GM18861 (cell line): ENCODE data around the gene CTBP1.

Experiments
- ATAC-seq: cut with Tn5 transposase; IDR thresholded peaks from one replicate; pipeline ENCODE4 v1.9.1; 2021; ENCODE audit not compliant: unreplicated experiment

Gene CTBP1

DNA sequence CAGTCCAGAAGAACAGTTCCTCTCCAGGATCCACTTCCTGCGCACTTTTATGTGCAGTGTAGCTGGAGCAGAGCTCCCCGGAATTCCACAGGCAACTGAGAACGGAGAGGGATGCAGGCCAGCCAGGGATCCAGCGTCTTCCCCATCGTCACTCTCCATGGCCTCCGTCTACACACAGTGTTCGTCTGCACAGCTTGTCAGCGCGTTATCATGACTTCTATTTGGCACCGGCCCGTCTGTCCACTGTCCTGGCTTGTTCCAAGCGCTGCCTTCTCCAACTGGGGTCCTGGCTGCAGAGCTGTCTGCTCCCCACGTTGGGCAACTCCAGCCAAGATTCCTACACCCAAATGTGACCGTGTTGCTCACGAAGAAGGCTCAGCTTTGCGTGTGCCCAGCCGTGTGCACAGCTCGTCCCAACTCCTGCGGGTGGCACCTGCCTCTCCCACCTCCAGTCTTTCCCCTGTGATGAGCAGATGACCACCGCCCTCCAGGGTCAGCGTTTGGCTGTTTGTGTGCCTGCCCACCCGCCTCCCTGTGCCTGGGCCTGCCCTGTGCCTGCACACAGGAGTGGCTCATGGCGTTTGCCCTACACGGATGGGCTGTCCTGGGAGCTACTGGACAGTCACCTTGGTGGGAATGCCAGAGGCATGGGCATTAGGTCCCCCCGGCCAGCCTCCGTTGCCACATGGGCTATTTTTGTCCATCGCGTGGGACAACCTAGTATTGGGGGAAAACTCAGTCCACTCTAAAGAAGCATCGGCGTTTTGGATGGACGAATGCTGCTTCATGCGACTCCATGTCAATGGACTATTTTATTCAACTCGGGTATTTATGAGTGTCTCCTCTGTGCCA is 2.2 kb upstream of the CTBP1 start:
- ATAC-seq, result no peak

DNA sequence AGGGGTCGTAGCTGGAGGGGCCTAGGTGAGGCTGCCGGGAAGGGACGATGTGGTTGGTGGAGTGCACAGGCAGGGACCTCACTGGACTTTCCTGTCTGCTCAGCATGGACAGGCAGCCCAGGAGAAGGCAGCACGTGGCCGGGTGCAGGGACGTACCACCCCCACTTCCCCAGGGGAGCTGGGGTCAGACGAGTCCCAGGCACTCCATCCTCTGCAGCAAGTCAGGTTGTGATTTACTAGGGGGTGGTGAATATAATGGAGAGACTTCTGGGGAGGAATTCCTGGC is 1.5 kb upstream of the CTBP1 start:
- no peak for ATAC-seq

DNA sequence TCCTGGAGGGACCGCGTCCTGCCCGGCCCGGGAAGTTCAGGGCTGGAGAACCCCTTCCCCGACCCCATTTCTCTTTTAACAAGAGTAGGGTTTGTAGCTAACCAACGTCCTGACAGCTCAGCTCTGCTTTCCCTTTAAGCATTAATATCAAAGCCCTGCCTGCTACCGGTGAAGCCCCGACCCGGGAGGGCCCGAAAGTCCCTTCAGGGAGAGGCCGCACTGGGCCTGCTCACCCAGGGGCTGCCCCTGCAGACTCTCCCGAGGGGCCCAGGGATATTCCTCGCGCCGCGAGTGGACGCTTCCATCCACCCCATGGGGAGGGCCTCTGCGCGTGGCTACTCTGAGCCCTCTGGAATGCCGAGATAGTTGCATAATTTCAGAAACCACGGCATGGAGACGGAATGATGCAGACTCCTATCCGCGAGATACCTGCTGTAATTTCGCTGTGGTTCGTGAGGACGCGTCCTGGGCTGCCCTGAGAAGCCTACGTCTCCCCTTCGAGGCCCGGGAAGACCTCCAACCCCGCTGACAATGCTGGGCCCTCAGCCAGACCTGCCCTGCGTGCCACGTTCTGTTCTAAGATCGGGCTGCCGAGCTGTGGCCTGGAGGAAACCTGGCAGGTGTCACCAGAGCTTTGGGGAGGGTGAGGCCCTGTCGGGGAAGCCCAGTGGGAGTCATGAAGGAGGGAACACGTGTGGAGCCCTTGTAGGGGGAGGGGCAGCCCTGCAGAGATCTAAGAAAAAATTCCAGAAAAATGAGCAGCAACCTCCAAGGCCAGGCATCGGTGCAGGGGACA is 999 bp upstream of the CTBP1 start:
- peak; percentile 1 for ATAC-seq

DNA sequence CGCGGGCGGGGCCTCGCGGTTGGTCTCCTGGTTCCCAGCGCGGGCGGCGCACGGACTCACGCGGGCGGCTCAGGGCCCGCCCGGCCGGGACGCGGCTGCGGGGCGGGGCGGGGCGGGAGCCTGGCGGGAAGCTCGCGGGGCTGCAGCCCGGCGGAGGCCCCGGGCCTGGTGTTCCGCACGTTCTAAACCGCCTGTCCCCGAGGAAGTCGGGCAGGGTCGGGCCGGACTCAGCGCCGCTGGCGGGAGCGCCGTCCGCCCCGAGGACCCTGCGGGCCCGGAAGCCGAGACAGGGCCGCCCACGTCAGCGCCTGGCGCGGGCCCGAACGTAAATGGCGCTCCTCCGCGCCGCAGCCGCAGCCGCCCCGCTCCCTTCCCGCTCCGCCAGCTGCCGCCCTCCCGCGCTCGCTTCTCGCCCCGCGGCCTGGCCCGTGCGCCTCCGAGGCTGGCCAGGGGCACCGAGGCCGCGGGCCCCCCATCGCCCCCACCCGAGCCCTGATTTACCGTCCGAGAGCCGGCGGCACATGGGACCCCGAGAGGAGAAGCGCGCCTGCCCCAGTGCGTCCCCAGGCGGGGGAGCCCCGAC is 309 bp upstream of the CTBP1 start:
- peak; percentile 39 for ATAC-seq

DNA sequence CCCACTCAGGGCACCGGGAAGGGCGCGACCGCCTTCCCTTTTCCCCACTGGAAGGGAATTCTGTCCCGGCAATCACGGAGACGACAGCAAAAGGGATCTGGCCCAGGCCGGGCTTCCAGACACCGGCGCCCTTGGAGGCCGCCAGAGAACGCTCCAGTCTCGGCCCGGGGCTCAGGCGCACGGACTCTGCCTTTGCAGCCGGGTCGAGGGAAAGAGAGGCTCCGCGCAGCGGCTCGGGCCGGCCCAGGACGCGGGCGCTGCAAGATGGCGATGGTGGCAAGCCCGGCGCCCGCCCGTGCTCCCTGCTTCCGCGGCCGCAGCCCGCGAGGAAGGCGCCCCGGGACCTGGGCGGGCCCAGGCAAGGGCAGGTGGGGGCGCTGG is 1.1 kb downstream of the CTBP1 start:
- no peak for ATAC-seq

DNA sequence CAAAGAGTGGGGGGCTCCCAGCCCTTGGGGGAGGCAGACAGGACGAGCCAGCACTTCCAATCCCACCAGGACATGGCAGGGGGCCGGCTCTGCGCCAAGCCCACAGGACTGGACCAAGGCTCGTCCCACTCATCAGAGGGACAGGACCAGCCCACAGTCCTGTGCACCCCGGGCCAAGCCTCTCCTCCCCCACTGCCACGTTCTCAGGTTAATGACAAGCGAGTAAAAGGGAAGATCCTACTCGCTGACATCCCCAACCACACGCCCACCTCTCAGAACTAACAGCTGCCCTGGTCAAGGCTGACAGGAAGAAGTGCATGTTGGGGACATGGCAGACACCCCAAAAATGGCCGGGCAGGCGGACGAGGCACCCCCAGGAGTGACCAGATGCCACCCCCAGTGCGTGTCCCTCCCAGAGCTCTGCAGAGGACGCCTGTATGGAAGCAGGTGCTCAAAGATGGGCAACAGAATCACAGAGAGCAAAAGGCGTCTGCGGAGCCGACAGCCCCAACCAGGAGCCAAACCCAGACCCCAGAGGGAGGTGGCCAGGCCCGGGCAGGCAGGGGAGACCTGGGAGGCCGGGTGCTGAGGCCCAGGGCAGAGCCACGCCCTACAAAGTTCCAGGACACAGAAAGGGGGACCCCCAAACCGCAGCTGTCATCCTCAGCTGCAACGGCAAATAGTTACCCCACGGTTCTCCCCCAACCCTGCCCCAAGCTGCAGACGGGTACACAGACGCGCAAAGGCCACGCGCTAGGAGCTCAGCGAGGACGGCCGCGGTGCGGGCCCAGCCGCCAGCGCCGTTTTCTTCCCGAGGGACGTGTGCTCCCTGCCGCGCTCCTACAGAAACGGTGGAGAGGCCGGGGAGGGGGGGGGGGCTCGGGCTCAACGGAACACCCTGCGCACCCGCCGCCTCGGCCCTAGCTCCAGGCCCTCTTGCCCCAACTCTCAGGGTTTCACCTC is 1.7 kb downstream of the CTBP1 start:
- no peak for ATAC-seq

DNA sequence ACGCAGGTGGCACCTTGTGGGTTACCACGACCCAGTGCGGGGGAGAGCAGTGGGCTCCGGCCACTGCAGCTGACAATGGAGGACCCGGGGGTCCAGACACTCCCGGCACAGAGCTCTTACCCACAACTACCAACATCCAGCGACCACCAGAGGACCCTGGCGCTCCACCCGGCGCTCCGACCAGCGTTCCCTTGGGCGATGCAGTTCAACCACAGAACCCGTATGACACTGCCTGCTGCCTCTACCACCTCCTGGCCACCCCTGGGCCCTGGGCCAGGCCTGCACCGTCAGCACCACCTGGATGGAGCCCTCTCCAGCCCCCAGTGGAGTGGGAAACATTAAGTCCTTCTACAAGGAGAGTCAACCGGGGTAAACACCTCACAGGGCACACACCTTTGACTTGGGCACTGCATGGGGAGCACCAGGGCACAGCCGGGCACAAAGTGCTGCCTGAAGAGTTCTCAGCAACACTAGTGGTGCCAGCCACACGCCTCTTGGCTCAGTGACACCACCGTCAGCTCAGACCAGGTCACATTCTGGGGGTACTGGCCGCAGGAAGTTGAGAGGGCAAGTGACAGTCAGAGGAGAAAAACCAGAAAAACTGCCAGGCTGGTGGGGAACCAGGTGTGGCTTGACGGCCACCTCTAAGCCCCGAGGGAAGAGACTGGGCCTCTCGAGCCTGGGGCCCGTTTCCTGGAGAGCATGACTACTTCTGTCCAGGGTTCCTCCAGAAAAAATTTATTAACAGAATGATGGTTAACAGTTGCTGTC is 2.6 kb downstream of the CTBP1 start:
- ATAC-seq, result no peak

DNA sequence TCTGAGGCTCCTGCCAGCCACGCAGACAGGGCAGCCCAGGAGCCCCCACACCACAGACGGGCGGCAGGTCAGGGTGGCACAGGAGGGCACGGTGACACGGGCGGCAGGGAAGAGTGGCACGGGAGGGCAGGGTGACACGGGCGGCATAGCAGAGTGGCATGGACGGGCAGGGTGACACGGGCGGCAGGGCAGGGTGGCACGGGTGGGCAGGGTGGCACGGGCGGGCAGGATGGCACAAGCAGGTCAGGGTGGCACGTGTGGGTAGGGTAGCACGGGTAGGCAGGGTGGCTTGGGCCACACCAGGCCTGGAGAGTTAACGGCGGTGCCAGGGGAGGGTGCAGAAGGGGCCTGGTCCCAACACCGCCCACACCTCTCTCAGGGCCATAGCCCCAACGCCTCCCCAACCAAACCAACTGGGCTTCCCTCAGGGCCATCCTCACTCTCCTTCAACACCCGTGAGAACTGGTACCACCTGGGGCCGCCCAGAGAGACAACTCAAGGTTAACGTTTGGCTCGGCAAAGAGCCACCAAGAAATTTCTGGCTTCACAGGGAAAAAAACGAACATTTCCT is 3.4 kb downstream of the CTBP1 start:
- no peak for ATAC-seq

DNA sequence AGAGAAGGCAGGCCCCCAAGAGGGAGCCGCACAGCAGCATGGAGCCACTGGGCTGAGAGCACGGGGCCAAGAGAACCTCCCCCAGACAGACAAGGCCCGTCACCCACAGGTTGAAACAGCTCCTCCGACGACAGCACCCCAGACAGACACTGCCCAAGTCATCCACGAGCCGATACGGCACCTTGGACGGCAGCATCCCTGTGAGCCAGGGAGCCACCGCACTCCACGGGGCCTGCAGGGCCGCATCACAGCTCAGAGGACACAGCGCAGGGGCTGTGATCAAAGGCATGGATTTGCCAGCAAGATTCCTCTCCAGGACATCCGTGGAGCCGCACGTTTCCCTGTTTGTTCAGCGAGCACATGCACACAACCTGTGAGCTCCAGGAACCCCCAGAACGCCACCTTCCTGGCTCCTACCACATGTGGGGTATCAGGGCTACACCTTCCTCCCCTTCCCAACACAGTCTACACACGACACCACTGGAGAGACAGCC is 3.9 kb downstream of the CTBP1 start:
- ATAC-seq, result no peak

DNA sequence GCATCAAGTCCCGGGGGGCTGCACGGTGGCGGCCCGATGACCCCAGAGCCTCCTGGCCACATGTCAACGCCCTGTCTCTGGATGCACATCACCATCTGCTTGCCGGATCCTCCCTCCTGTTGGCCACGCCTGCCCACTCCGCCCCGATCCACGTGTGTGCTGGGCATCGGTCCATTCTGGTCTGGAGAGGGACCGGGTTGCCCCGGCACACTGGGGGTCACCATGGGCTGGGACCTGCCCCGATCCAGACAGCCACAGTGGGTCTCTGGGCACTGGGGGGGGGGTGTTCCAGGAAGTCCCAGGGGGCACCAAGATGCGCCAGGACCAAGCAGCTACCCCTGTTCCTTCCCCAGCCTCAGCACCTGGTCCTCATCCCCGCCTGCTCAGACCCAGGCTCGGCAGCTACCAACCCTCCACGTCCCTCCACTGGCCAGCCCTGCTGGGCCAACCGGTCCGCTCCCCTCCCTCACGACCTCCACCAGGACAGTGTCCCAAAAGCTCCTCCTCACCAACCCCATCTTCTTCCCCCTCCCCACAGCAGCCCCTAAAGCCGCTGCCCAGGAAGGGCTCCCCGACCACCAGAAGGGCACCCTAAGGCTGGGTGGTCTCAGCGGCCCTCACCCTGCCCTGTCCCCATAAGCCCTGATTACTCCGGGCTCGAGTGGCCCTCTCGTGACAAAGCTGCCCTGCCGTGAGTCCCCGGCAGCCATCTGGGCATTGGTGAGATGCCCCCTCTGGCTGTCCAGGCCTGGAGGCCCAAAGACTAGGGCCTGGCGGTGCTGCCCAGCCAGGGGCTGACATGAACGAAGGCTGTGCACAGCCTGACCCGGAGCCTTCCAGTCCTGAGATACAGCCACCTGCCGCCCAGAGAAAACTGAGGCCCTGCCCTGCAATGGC is 4.6 kb downstream of the CTBP1 start:
- ATAC-seq, result no peak

DNA sequence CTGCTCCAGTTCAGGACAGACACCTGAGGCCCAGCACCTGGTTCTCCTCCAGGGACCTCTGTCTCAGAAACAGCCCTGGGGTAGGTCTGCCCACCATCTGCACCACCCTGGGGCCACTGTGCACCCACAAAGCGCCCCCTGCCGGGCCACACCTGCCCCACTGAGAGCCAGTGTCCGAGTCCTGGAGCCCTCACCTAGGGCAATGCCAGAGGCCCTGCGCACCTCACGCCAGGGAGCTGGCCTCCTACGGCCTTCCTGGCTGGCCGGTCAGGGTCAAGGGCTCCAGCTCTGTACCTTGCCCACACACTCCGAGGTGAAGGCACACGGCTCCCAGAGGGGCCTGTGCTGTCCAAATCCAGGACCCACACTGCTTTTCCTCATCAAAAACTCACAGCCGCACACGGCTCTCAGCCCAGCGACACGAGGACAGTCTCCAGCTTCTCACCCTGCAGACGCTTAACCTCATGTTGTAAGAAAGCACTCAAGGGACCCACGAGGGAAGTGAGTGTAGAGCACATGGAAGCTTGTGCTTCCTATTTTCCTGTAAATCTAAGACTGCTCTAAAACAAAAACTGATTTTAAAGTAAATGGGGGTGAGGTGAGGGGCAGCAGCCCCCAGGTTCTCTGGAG is 5.4 kb downstream of the CTBP1 start:
- ATAC-seq, result no peak

DNA sequence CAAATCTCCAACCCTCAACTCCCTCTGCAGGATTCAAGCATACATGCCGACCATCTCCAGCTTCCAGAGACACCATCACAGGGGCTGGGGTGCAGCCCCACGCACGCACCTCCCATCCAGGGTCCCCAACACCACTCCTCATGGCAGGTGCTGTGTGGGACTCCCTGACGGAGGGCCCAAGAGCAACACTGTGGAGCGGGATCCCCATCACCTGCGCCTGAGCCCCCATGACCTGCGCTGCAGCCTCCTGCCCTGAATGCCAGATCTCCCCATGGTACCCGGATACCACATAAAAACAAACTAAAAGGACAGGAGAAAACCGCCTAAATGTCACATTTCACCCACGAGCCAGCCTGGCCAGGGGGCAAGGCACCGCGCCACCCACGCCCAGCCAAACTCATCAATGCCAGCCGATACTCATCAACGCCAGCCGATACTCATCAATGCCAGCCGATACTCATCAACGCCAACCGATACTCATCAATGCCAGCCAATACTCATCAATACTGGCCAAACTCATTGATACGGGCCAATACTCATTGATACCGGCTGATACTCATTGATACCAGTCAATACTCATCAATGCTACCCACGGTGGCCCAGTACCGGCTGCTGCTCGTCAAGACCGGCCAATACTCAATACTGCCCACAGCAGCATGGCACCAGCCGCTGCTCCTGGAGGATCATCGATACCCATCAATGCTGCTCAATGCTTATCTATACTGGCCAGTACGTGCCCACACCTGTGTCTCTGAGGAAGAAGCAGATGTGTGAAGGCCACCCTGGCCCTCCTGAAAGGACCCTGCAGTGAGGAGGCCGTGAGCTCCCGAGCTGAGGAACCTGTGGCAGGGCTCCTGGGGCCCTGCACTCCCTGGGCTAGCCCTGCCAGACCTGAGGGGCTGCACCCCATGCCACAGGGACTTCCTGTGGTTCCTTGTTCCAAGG is 6.2 kb downstream of the CTBP1 start:
- no peak for ATAC-seq

DNA sequence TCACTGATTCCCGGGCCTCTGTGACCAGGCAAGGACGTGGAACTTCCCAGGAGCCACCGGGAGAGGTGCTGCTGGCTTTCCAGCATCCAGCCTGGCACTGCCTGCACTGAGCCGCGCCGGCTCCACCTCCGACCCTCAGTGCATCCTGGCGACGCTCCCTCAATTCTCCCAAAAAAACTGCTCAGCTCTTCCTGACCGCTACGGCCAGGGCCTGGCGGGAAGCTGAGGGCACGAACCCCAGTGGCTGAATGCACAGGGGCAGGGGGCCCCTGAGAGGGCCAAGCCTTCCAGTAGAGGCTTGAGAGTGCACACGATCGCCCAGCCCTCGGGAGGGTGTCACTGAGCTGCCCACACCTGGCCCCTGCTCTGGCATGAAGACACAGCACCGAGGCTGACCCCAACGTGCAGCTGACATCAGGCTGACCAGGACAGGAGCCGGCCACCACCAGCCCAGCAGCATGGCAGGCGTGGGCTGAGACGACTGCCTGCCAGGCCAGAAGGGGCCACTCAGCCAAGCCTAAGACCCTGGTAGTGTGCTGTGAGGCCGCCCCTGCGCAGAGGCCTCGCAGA is 6.9 kb downstream of the CTBP1 start:
- ATAC-seq, result no peak

DNA sequence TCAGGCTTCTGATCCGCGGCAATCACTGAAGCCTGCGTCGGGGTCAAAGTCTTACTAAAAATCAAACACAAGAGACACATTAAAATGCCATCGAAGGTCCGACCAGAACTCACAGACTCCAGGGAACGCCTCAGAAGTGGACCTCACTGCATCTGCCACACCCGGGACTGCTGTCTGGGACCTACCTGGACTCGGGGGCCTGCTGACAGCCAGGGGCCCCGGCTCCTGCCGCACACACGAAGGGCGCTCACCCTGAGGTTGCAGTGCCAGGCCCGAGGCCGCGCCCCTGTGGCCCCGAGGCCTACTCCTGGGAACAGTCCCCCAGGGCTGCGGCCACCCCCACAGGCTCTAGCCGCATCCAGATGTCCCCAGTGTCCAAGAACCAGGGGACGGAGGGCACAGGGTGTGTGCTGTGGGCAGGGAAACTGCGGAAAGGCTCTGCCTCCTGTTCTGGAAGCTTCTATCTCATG is 7.4 kb downstream of the CTBP1 start:
- no peak for ATAC-seq

DNA sequence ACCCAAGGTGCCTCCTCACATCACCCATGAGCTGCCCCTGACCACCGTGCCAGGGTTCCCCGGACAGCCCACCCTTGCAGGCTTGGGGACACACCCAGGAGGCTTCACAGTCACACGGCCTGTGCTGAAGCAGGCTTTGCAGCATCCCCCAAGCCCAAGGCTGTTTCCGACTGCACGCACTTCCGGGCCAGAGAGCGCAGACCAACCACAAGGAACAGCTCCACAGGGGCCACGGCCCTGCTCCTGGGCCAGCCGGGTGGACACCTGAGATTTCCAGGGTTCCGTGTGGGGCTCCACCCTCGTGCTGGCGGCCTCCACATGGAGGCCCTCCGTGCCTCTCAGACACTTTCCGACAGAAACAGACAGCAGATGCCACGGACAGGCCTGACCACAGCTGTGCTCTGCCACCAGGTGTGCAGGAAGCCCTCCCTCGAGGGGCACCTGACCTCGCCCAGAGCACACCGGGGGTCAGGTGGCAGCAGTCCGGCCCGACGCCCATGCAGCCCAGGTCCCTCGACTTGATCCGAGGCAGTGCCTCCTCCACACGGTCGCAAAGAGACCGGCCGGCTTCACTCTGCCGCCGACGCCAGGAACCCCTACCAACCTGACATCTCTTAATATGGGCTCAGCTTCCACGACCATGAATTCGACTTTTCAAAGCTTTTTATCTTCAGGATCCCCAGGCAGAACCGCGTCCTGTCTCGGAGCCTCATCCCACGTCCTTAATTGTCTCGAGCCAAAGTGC is 8.0 kb downstream of the CTBP1 start:
- ATAC-seq, result no peak

DNA sequence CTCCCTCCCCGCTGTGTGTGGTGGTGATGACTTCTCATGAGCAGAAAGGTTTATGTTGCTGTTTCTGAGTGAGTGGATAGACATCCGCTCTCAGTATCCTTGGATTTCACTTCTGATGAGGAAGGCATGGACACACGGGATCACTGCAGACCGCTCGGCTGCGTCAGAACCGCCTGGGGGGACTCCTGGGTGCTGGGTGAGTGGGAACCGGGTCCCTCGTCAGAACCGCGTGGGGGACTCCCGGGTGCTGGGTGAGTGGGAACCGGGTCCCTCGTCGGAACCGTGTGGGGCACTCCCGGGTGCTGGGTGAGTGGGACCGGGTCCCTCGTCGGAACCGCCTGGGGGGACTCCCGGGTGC is 9.0 kb downstream of the CTBP1 start:
- ATAC-seq, result no peak
